Endometrium (tissue), 2 donors: Measurements from ENCODE around the gene AADACL4.
"Not testable (repeated sequence)": the region's sequence is repeated elsewhere in the genome, so short reads cannot be mapped to it uniquely, and the experiment has no call there.

Experiments used
- FAIRE-seq: peaks from 2 replicates; lab custom pipeline; 2012; peaks lifted over from hg19 to GRCh38; lab: Jason Lieb, UNC
- donor health status: control.
- donor health status: control.

Gene AADACL4

DNA sequence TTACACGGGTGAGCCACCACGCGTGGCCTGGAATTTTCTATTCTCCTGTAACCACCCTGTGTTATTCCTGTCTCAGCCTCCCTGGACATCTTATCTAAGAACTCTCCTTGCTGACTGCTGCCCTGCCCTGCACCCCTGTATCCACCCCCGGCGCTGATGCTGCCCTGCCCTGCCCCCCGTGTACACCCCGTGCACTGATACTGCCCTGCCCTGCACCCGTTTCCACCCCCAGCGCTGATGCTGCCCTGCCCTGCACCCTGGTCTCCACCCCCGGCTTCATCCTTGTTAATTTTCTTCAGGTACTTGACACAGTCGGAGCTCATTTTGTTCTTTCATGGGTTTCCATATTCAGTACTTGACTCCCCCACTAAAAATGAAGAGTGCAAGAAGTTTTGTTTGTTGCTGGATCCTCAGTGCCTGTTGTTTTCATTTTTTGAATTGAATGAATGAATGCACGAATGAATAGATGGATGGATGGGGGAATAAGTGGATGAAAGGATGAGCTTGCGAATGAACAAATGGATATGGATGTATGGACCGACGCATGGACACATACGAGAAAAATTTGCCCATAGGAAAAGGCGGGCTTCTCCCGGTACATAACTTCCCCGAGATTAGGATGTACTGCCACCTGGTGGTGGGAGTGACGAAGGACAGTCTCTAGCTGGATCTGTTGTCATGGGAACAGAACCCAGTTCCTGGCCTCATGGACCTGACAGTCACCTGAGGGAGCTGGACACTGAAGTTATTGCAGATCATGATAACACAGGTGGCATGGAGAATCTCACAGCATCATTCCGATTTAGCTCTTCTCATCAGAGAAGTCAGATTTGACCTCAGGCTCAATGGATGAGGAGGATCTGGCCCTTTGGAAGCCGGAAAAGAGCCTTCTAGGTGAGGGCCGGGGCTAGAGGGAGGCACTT lies 14.9 kb downstream of the AADACL4 start:
- peak; percentile 35 for FAIRE-seq

GRCh38 chr1:12661606-12662219 lies 17.8 kb downstream of the AADACL4 start:
- no peak for FAIRE-seq

- FAIRE-seq = no peak
Observed at GRCh38 chr1:12662556-12662955, 18.7 kb downstream of the AADACL4 start.

DNA sequence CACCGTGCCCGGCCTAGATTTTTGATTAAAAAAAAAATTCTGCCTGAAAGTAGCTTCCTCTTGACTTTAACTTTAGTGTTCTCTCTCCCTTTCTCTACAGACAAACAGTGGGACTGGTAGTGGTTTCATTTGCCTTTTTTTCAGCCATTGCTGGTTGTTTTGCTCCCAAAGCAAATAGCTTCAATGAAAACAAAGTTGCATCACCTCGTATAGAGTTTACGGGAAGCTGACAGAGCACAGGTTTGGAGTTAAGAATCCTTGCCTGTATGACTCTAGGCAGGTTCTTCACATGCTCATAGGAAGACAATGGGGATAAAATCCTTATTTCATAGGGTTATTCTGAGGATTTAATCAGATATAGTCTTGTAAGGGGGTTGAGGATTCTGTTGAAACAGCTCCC lies 21.6 kb downstream of the AADACL4 start:
- FAIRE-seq = no peak

DNA sequence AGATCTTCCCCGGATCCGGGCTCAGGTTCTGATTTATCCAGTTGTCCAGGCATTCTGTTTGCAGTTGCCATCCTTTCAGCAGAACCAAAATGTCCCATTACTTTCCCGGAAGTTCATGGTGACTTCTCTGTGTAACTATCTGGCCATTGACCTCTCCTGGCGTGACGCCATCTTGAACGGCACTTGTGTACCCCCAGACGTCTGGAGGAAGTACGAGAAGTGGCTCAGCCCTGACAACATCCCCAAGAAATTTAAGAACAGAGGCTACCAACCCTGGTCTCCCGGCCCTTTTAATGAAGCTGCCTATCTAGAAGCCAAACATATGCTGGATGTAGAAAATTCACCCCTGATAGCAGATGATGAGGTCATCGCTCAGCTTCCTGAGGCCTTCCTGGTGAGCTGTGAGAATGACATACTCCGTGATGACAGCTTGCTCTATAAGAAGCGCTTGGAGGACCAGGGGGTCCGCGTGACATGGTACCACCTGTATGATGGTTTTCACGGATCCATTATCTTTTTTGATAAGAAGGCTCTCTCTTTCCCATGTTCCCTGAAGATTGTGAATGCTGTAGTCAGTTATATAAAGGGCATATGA lies 22.4 kb downstream of the AADACL4 start:
- FAIRE-seq = no peak

DNA sequence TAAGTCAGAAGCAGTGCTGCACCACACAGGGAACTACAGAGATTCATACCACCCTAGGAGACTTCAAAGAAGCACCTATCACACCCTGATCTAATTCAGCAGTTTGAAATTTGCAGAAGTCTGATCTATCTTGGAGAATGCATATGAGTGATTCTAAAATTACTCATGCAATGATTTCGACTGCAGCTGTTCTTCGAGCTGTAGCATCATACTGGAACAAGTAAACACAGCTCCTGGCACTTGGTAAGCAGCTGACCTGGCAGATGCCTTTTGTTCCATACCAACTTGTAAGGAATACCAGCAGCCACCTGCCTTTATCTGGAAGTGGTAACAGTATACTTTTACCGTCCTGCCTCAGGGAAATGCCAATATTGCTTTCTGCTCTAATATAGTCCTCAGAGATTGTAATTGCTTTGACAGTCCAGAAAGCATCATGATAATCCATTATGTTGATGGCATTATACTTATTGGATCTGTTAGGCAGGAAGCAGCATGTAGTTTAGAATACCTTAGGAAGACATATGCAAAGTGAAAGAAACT lies 25.7 kb downstream of the AADACL4 start:
- FAIRE-seq = no peak

- FAIRE-seq = no peak
Observed at GRCh38 chr1:12674358-12674757, 30.5 kb downstream of the AADACL4 start.

- FAIRE-seq = not testable (repeated sequence)
Observed at GRCh38 chr1:12676122-12676521, 32.2 kb downstream of the AADACL4 start.

DNA sequence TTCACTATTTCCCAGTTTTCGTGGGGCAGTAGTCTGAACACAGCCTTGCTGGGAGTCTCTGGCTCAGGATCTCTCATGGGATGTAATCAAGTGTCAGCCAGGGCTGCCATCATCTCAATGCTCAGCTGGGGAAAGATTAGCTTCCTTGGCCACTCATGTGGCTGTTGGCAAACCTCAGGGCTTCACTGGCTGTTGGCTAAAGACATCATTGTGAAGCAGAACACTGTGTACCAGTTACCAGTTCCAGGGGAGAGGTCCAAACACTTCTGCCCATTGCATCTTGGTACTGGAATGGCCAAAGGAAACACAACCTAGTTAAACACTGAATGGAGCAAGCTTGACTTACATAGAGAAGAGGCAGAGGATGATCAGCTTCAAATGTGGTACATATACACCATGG lies 33.7 kb downstream of the AADACL4 start:
- FAIRE-seq = no peak

DNA sequence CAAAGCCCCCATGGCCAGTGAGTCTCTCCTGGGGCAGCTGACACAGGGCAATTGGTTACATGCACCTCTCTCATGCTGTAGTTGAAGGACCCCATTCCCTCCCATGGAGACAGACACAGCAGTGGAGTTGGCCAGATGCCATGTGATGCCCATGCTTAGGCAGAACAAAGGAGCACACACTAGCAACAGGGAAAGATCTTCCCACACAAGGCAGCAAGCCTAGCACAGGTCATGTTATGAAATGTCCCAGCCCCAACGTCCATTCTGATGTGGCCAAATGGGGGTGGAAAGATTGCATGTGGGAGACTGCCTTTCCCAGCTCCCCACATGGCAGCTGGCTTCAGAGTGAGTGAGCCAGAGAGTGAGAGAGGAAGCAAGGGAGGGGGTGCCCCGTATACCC lies 34.5 kb downstream of the AADACL4 start:
- no peak for FAIRE-seq

GRCh38 chr1:12678820-12679219 lies 34.9 kb downstream of the AADACL4 start:
- no peak for FAIRE-seq

DNA sequence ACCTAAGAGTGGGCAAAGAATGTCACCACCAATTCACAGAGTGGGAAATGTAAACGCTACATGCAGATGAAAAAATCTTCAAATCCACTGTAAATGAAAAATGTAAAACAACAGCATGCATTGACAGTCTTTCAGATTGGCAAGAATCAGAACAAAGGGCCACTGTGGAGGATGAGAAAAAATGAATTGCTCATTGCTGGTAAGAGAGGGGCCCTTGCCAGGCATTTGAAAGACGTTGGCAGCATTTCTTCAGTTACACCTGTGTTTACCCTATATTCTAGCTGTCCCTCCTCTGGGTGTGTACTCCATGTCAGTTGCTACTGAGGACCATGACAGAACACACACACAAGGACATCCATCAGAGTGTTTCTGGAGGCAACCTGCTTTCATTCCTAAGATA lies 46.3 kb downstream of the AADACL4 start:
- no peak for FAIRE-seq

DNA sequence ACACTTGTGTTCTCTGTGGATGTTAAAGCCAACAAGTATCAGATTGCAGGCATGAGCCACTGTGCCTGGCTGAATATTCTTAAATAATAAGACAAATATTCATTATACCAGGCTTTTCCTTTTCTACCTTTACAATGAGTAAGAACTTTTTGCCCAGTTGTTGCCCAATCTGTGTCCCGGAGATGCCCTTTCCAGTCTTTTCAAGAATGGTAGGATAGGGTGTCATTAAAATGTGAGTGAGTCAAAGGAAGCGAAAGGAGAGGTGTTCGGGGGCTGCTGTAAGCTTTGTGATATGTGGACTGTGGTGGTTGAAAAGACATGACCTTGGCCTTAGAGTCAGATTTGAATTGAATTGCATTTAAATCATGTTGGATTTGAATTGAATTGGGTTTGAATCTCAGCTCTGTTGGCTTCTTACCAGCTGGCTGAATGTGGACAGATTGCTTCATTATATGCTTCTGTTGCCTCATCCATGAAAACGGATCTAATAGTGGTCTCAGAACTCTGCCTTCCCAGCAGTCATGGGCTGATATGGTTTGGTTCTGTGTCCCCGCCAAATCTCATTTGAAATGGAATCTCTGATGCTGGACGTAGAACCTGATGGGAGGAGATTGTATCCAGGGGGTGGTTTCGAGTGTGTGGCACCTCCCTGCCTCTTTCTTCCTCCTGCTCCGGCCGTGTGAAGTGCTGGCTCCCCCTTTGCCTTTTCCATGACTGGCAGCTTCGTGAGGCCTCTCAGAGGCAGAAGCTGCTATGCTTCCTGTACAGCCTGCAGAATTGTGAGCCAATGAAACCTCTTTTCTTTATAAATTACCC lies 49.3 kb downstream of the AADACL4 start:
- FAIRE-seq = no peak

DNA sequence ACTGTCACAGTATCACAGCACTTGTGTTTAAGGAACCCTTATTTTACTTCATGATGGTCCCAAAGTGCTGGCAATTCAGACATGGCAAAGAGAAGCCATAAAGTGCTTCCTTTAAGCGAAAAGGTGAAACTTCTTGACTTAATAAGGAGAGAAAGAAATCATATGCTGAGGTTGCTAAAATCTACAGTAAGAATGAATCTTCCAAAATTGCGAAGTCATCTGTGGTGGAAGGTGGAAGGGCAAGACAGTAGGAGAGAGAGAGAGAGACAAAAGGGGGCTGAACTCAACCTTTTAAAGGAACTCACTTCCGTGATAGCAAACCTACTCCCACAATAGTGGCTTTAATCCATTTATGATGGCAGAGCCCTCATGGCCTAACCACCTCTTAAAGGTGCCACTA lies 52.8 kb downstream of the AADACL4 start:
- FAIRE-seq = no peak

DNA sequence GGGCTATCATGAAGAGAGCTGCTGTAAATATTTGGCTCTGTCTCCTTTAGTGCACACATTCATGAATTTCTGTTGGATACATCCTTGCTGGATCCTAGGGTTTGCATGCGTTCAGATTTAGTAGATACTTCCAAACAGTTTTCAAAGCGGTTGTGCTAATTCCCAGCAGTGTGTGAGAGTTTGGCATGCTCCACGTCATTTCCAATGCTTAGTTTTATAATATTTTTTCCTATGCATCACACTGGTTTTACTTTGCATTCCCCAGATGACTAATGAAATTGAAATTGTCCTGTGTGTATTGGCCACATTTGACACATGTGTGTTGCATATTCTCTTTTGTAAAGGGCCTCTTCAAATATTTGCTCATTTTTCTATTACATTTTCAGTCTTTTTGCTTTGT lies 53.5 kb downstream of the AADACL4 start:
- no peak for FAIRE-seq

DNA sequence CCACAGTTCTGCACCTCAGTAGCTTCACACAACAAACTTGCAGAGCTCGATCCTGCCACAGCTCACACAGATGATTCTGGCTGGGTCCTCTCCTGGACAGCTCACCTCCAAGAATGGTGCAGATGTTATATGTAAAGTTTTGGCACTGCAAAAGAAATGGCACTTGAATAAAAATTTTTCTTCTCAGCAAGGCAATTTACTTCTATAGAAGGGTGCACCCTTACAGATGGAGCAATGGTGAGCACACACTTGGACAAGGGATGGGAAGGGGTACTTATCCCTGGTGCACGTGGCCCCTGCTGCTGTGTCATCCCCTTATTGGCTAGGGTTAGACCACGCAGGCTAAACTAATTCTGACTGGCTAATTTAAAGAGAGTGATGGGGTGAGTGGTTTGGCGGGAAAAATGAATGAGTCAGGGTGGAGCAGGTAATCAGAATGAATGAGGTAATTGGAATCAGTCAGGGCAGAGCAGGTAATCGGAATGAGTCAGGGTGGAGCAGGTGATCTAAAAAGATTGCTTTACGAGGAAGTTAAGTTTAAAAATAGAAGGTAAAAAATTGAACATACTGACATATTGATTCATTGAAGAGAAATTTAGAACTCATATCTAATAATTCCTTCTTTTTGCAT lies 60.1 kb downstream of the AADACL4 start:
- FAIRE-seq = no peak

DNA sequence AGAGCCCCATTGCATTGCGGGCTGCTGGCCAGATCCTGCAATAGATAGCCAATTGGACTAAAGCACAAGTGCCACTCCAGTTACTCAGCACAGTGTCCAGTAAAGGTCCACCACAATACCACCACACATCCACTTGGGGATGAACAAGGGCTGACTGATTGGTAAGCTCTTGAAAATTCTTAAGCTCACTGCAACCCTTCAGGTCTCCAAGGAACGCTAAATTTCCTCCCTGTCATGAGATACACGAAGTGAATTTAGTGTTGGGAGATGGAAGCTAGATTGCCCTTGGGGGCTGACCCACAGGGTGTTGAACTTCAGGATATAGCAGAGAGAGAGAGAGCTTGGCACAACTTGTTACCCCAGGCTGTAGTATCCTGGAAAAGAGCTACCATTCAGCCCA lies 62.2 kb downstream of the AADACL4 start:
- FAIRE-seq = no peak

DNA sequence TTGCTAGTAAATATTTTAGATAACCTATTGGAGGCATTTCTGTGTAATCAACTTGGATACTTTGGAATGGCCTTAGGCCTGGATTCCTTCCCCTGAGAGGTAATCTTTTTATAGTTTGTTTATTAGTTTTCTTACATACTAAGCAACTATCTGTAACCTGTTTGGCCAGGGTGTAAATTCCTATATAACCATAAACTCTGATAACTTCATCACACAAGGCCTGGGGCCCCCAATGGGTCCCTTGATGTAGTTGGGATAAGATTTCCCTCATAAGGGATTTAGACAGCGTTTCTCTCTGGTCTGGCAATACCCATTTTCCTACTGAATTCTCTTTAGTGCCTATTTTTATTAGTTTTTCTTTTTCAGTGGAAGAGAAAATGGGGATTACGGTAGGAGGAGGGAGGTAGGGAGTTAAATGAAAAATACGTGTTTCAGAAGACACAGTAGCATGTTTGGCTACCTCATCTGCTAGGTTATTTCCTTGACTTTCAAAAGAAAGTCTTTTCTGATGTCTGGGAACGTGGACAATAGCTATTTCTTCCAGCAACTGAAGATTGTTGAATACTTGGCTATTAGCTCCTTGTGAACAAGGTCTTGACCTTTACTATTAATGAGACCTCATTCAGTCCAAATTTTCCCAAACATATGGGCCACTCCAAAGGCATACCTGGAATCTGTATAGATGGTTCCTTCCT lies 64.7 kb downstream of the AADACL4 start:
- no peak for FAIRE-seq

DNA sequence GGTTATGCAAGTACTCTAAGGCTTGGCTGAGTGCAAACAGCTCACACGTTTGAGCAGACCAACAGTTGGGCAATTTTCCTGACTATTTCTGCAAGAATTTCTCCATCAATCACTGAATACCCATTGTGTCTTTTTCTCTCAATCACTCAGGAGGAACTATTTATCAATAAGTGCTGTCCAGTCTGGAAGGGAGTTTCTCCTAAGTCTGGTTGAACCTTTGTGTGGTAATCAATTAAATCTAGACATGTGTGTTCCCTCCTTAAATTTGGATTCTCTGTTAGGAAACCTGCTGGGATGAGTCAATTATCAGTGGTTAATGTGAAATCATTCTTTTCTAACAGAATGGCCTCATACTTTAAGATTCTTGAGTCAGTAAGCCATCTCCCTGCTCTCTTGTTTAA lies 65.2 kb downstream of the AADACL4 start:
- FAIRE-seq = no peak

GRCh38 chr1:12709696-12710095 lies 65.8 kb downstream of the AADACL4 start:
- FAIRE-seq = no peak

DNA sequence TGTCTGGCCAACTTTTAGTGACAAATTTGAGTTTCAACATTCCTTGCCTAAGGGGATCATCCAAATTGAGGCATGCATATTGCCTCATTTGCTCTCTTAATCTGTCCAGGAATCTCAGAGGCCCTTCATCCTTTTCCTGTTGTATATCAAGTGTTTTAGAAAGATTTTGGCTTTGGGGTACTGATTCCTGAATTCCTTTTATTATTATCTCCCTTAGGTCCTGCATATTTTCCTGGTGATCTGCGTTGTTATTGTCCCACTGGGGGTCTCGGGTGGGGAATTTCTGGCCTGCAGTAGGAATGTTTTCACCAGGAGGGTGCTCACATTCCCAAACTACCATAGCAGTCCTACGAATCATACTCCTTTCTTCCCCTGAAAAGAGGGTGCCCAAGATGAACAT lies 67.7 kb downstream of the AADACL4 start:
- FAIRE-seq = no peak
